ENCODE measurements around the gene HOXB8.

Gene HOXB8

GRCh38 chr17:48637323-48638260 lies 22.5 kb upstream of the HOXB8 start:
- no peak for DNase-seq (ENCODE audit: low spot score)

- DNase-seq (ENCODE audit: low spot score): peak; percentile 97
These were observed 21.3 kb upstream of the HOXB8 start for GRCh38 chr17:48636177-48637018.

GRCh38 chr17:48634493-48635208 lies 19.6 kb upstream of the HOXB8 start:
- no peak for DNase-seq (ENCODE audit: low spot score)

GRCh38 chr17:48633266-48633677 lies 18.2 kb upstream of the HOXB8 start:
- DNase-seq (ENCODE audit: low spot score): no peak

- no peak for DNase-seq (ENCODE audit: low spot score)
These were observed 17.6 kb upstream of the HOXB8 start for GRCh38 chr17:48632579-48633265.

- DNase-seq (ENCODE audit: low spot score): no peak
These were observed 16.8 kb upstream of the HOXB8 start for GRCh38 chr17:48631693-48632578.

GRCh38 chr17:48630925-48631692 lies 16.0 kb upstream of the HOXB8 start:
- no peak for DNase-seq (ENCODE audit: low spot score)

- DNase-seq (ENCODE audit: low spot score): no peak
These were observed 15.2 kb upstream of the HOXB8 start for GRCh38 chr17:48630009-48630924.

GRCh38 chr17:48629411-48629759 lies 14.3 kb upstream of the HOXB8 start:
- DNase-seq (ENCODE audit: low spot score): no peak

GRCh38 chr17:48628649-48629410 lies 13.7 kb upstream of the HOXB8 start:
- DNase-seq (ENCODE audit: low spot score): no peak

- DNase-seq (ENCODE audit: low spot score): no peak
These were observed 12.8 kb upstream of the HOXB8 start for GRCh38 chr17:48627623-48628521.

- DNase-seq (ENCODE audit: low spot score): no peak
These were observed 12.1 kb upstream of the HOXB8 start for GRCh38 chr17:48627118-48627597.

GRCh38 chr17:48626245-48627117 lies 11.4 kb upstream of the HOXB8 start, which contains the start of gene HOXB9:
TSS of gene HOXB9 (minus strand) at chr17:48626358. CDS start at chr17:48626269, 89 bp downstream.
- peak; percentile 67 for DNase-seq (ENCODE audit: low spot score)

GRCh38 chr17:48625495-48626244 lies 10.6 kb upstream of the HOXB8 start:
- peak; percentile 80 for DNase-seq (ENCODE audit: low spot score)
